DND-41 (cell line): Measurements from ENCODE around the gene TAF1B.

Source experiments
- CTCF ChIP-seq: IDR thresholded peaks from 2 replicates; pipeline ENCODE4 v1.5.1; 2012; ENCODE audit warnings: borderline replicate concordance, low read length, moderate library complexity, mild to moderate bottlenecking; ENCODE audit not compliant: poor library complexity, severe bottlenecking; ENCODE audit errors: extremely low read depth
- EZH2 ChIP-seq: IDR thresholded peaks from 3 replicates; pipeline ENCODE4 v1.6.1; 2012; ENCODE audit warnings: borderline replicate concordance, low read depth, mild to moderate bottlenecking, moderate library complexity, low read length, inconsistent platforms; ENCODE audit not compliant: severe bottlenecking

GRCh38 chr2:9883897-9884296, 40.6 kb downstream of the TAF1B start:
- TF ChIP-seq CTCF, result no peak
- TF ChIP-seq EZH2, result no peak
